Measurements from ENCODE around the gene TP53I3.

TP53I3 gene

GRCh38 chr2:24084386-24085199 lies at the start of gene TP53I3:
Gene TP53I3 (minus strand): TSS chr2:24084834. CDS start chr2:24084326, 508 bp downstream.
- peak; percentile 91 for TF ChIP-seq CTCF (IDR thresholded peaks at IDR 0.05)
- DNase-seq (ENCODE audit: low spot score), result peak; percentile 92
- peak within 1 kb of the TSS; percentile 81 to 97 for H3K27ac ChIP-seq
- H3K4me3 ChIP-seq, result peak within 1 kb of the TSS; percentile 81

GRCh38 chr2:24132543-24132942 lies 47.9 kb upstream of the TP53I3 start:
- TF ChIP-seq CTCF (IDR thresholded peaks at IDR 0.05), result no peak
- no peak for DNase-seq (ENCODE audit: low spot score)
- Histone ChIP-seq H3K4me3 (no peak overlapping the region), H3K27ac (no peak overlapping the region)

- no peak for DNase-seq (ENCODE audit: low spot score)
- Histone ChIP-seq H3K27ac (no peak overlapping the region), H3K4me3 (no peak overlapping the region)
- TF ChIP-seq CTCF (IDR thresholded peaks at IDR 0.05), result no peak
These were observed 41.3 kb upstream of the TP53I3 start for GRCh38 chr2:24125956-24126355.

GRCh38 chr2:24123922-24124580 lies 39.4 kb upstream of the TP53I3 start:
- peak overlapping the region; percentile 92 for H3K4me3 ChIP-seq
- peak overlapping the region; percentile 88 to 98 for H3K27ac ChIP-seq
- peak; percentile 80 for DNase-seq (ENCODE audit: low spot score)
- no peak for TF ChIP-seq CTCF (IDR thresholded peaks at IDR 0.05)

- DNase-seq (ENCODE audit: low spot score), result peak; percentile 91
- Histone ChIP-seq H3K4me3 (peak within 1 kb of the TSS; percentile 92), H3K27ac (peak within 1 kb of the TSS; percentile 88 to 98)
- no peak for TF ChIP-seq CTCF (IDR thresholded peaks at IDR 0.05)
These were observed 38.7 kb upstream of the TP53I3 start, which contains the start of the genes FAM228B and PFN4 for GRCh38 chr2:24123195-24123921. Gene FAM228B (plus strand): TSS chr2:24123469. CDS start chr2:24124362, 893 bp downstream. Gene PFN4 (minus strand): TSS chr2:24123334. CDS start chr2:24122535, 799 bp downstream.

GRCh38 chr2:24122366-24123194 lies 37.9 kb upstream of the TP53I3 start:
- no peak for DNase-seq (ENCODE audit: low spot score)
- H3K4me3 ChIP-seq, result peak overlapping the region; percentile 92
- TF ChIP-seq CTCF (IDR thresholded peaks at IDR 0.05), result no peak
- H3K27ac ChIP-seq, result peak overlapping the region; percentile 88 to 98

Measured in coronary artery (tissue), 2 donors.